ENCODE results near the gene KLHDC4.

Gene KLHDC4

DNA sequence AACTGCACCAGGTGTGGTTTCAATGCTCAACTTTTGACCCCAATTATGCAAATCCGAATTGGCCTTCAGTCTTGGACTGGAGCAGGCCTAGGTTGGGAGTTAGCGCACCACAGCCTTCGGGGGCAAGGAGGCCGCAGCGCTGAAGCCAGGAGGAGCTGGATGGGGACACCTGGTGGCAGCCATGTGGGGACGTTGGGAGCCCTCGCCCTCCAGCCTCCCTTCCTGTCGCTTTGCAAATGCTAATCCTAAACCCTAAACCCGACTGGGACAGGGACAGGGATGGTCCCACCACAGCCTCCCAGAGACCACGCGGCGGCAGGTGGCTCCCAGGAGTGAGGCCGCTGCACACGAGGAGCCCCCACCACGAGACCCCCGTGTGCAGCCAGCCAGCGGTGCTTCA, 58.7 kb downstream of the KLHDC4 start:
- no peak for DNase-seq (ENCODE audit: low spot score)
- in situ Hi-C loops (cut with MboI; ENCODE audit: low pct_unique_long_range_greater_than_20kb, low sequenced_read_pairs, unreplicated experiment), result no loop called here
- TF ChIP-seq, protein P1, sequence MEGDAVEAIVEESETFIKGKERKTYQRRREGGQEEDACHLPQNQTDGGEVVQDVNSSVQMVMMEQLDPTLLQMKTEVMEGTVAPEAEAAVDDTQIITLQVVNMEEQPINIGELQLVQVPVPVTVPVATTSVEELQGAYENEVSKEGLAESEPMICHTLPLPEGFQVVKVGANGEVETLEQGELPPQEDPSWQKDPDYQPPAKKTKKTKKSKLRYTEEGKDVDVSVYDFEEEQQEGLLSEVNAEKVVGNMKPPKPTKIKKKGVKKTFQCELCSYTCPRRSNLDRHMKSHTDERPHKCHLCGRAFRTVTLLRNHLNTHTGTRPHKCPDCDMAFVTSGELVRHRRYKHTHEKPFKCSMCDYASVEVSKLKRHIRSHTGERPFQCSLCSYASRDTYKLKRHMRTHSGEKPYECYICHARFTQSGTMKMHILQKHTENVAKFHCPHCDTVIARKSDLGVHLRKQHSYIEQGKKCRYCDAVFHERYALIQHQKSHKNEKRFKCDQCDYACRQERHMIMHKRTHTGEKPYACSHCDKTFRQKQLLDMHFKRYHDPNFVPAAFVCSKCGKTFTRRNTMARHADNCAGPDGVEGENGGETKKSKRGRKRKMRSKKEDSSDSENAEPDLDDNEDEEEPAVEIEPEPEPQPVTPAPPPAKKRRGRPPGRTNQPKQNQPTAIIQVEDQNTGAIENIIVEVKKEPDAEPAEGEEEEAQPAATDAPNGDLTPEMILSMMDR (IDR thresholded peaks at IDR 0.05; ENCODE audit: extremely low read depth, insufficient read depth, missing control alignments), result no peak

DNA sequence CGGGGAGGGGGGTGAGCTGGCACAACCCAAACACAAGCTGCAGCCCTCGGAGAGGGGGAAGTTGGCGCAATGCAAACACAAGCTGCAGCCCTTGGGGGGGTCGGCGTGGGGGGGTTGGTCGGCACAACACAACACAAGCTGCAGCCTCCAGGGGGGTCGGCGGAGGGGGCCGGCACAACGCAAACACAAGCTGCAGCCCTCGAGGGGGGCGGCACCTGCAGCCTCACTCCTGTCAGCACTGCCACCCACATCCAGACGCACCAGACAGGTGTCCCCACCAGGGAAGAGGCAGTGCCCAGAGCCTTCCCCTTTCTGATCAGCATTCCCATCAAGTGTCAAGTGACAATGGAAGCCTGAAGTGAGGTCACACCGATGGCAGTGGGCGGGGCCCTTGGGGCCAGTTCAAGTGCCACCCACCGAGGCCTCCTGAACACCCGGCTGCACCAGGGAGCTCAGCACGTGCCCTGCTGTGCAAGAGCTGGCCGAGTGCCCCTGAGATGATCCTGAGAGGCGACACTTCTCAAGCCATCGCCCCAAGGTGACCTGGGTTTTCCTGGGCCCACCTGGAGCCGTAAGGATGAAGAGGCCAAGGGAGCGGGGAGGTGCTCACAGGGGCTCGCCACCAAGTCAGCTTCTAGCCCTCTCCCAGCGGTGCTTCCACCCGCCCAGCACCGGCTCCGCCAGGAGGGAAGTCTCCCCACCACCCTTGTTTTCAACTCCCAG, 59.3 kb downstream of the KLHDC4 start:
- DNase-seq (ENCODE audit: low spot score), result no peak
- in situ Hi-C loops (cut with MboI; ENCODE audit: low pct_unique_long_range_greater_than_20kb, low sequenced_read_pairs, unreplicated experiment), result no loop called here

DNA sequence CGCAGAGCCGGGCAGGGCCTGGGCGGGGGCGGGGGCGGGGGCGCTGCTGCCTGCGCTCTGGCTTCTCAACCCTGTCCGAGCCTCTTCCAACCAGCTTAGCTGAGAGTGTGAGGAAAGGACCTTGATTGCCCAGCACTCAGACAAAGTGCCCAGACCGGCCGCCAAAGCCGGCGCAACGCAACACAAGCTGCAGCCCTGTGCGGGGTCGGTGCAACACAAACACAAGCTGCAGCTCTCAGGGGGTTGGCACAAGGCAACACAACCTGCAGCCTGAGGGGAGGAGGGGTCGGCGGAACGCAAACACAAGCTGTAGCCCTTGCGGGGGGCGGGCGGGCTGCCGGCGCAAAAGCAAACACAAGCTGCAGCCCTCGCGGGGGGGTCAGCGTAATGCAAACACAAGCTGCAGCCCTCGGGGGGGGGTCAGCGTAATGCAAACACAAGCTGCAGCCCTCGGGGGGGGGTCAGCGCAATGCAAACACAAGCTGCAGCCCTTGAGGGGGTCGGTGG, 60.0 kb downstream of the KLHDC4 start:
- in situ Hi-C loops (cut with MboI; ENCODE audit: low pct_unique_long_range_greater_than_20kb, low sequenced_read_pairs, unreplicated experiment), result no loop called here
- DNase-seq (ENCODE audit: low spot score), result no peak
- TF ChIP-seq, protein P1 (IDR thresholded peaks at IDR 0.05; ENCODE audit: extremely low read depth, insufficient read depth, missing control alignments), result no peak

More for the DNA sequence above, 59.3 kb downstream of the KLHDC4 start:
- TF ChIP-seq, protein P1 (IDR thresholded peaks at IDR 0.05; ENCODE audit: extremely low read depth, insufficient read depth, missing control alignments), result no peak

DNA sequence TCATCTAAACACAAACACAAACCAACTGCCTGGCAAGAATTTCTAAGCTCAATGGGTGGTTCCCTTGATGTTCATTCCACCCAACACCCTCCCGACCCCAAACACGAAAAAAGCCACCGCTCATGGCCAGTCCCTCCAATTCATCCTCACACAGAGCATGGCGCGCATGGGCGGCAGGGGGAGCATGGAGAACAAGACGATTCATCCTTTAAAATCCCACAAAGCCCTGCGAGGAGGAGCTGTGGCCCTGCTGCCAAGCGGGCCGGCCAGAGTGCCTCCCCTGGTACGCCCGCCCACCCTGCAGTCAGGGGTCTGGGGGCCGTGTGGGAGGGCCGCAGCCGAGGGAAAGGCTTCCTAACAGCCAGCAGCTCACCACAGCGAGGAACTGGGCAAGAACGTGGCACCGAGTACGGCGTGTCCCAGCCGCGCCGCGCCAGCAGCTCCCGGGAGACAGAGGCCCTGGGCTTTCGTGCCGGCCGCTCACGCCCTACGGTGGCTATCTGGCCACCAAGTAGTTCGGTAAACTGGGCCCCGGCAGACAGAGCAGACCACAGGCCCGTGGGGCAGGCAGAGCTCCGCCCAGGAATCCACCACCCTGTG, 60.9 kb downstream of the KLHDC4 start:
- in situ Hi-C loops (cut with MboI; ENCODE audit: low pct_unique_long_range_greater_than_20kb, low sequenced_read_pairs, unreplicated experiment), result no loop called here

DNA sequence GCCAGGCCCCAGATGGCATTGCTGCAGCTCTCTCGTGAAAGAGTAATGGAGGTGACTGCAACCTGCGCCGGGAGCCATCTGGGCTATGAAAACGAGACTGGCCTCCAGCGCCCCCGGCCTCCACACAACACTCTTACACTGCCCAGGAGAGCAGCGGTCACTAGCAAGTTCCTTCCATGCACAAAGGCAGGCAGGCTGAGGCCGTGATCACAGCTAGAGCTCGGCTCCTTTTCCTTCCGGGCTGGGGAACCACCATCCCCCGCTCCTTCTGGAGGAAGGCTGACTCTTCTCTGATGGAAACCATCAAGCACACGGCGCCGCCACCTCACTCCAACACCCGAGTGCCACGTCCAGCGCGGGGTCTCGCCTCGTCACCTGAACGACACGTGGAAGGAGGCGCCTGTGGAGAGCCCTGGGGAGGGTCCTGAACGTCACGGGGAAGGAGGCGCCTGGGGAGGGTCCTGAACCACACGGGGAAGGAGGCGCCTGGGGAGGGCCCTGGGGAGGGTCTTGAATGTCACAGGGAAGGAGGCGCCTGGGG, 61.9 kb downstream of the KLHDC4 start:
- TF ChIP-seq, protein P1 (IDR thresholded peaks at IDR 0.05; ENCODE audit: extremely low read depth, insufficient read depth, missing control alignments), result no peak
- no peak for DNase-seq (ENCODE audit: low spot score)
- in situ Hi-C loops (cut with MboI; ENCODE audit: low pct_unique_long_range_greater_than_20kb, low sequenced_read_pairs, unreplicated experiment), result no loop called here

More for the DNA sequence above, 60.9 kb downstream of the KLHDC4 start:
- no peak for DNase-seq (ENCODE audit: low spot score)
- TF ChIP-seq, protein P1 (IDR thresholded peaks at IDR 0.05; ENCODE audit: extremely low read depth, insufficient read depth, missing control alignments), result no peak

DNA sequence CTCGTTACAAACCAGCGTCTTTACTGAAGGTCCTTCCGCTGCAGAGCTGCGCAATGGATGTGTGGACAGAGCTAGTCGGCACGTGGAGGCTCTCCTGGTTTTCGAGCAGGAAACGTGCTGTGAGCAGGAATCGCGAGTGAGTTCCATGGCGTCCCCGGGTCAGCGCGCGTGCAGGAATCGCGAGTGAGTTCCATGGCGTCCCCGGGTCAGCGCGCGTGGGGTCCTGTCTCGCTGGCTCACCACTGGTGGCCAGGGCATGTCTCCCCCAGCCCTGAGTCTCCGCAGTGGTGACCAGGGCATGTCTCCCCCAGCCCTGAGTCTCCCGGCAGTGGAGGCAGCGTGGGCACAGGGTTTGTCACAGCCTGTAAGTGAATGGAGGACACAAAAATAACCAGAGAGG, 62.7 kb downstream of the KLHDC4 start:
- DNase-seq (ENCODE audit: low spot score), result no peak
- TF ChIP-seq, protein P1 (IDR thresholded peaks at IDR 0.05; ENCODE audit: extremely low read depth, insufficient read depth, missing control alignments), result no peak
- in situ Hi-C loops (cut with MboI; ENCODE audit: low pct_unique_long_range_greater_than_20kb, low sequenced_read_pairs, unreplicated experiment), result no loop called here
